Breast epithelium (tissue), 3 donors: ENCODE results near the gene PLEKHA5.

Experiments
- POLR2A ChIP-seq: fragments of 450-650 bp; IDR thresholded peaks from one replicate; pipeline ENCODE4 v1.6.1; 2016; ENCODE audit warnings: antibody characterized with exemption, mild to moderate bottlenecking, moderate library complexity
- POLR2AphosphoS5 ChIP-seq, 3 donors: sonication (generic); formaldehyde crosslinking; IDR thresholded peaks; one replicate each; pipeline ENCODE4 v1.6.1; 2017; ENCODE audit warnings: antibody characterized with exemption in 3 of 3

DNA sequence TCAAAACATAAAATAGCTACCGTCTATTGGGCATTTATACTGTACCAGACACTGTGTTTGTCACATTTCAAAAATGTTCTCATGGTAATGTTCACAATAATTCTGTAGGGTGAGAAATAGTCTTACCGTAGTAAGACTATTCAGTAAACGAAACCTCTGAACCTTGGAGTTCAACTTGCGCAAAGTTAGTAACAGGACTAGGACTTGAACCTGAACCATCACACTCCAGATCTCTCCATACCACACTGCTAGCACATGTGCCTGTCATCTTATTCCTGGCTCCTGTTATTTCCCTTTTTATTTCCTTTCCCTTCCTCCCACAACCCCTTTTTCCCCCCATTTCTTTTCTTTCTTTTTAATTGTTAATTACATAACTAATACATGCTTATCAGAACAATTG lies 65.4 kb downstream of the PLEKHA5 start:
- TF ChIP-seq POLR2A (no peak), POLR2AphosphoS5 (IDR thresholded peaks at IDR 0.05) (no peak)
